Ecto neural progenitor cell (in vitro differentiated cells): ENCODE measurements around the gene CFL1.
"Not testable (repeated sequence)": the region's sequence is repeated elsewhere in the genome, so short reads cannot be mapped to it uniquely, and the experiment has no call there.

Experiments
- DNase-seq: peaks from one replicate; pipeline ENCODE4 v3.0.0-alpha.2; 2018; ENCODE audit warnings: low spot score

The CFL1 gene

GRCh38 chr11:65832231-65832630 is 25.7 kb downstream of the CFL1 start:
- DNase-seq = not testable (repeated sequence)

GRCh38 chr11:65829459-65829858 is 28.5 kb downstream of the CFL1 start:
- DNase-seq = no peak

GRCh38 chr11:65826984-65827735 is 30.8 kb downstream of the CFL1 start:
- DNase-seq = no peak

GRCh38 chr11:65822776-65823528 is 35.0 kb downstream of the CFL1 start:
- no peak for DNase-seq

- DNase-seq = no peak
Measured at GRCh38 chr11:65821107-65821506, 36.9 kb downstream of the CFL1 start.

- DNase-seq = peak; percentile 95
Measured at GRCh38 chr11:65817835-65818680, 39.9 kb downstream of the CFL1 start.

- DNase-seq = no peak
Measured at GRCh38 chr11:65817312-65817834, 40.6 kb downstream of the CFL1 start.

- DNase-seq = no peak
Measured at GRCh38 chr11:65816696-65817095, 41.3 kb downstream of the CFL1 start.

- no peak for DNase-seq
Measured at GRCh38 chr11:65814986-65815565, 42.9 kb downstream of the CFL1 start.

- no peak for DNase-seq
Measured at GRCh38 chr11:65814131-65814985, 43.6 kb downstream of the CFL1 start.

- no peak for DNase-seq
Measured at GRCh38 chr11:65811764-65812475, 46.1 kb downstream of the CFL1 start.

- DNase-seq = no peak
Measured at GRCh38 chr11:65810046-65810868, 47.7 kb downstream of the CFL1 start.

GRCh38 chr11:65809496-65809895 is 48.5 kb downstream of the CFL1 start:
- DNase-seq = no peak

GRCh38 chr11:65808744-65809341 is 49.1 kb downstream of the CFL1 start:
- DNase-seq = no peak

- no peak for DNase-seq
Measured at GRCh38 chr11:65806979-65807378, 51.0 kb downstream of the CFL1 start.
